ENCODE results near the gene RNASEH1.
A peak's percentile ranks its signal among the peaks of the same experiment; 100 is the strongest.
"Not testable (repeated sequence)": the region's sequence is repeated elsewhere in the genome, so short reads cannot be mapped to it uniquely, and the experiment has no call there.

The RNASEH1 gene

DNA sequence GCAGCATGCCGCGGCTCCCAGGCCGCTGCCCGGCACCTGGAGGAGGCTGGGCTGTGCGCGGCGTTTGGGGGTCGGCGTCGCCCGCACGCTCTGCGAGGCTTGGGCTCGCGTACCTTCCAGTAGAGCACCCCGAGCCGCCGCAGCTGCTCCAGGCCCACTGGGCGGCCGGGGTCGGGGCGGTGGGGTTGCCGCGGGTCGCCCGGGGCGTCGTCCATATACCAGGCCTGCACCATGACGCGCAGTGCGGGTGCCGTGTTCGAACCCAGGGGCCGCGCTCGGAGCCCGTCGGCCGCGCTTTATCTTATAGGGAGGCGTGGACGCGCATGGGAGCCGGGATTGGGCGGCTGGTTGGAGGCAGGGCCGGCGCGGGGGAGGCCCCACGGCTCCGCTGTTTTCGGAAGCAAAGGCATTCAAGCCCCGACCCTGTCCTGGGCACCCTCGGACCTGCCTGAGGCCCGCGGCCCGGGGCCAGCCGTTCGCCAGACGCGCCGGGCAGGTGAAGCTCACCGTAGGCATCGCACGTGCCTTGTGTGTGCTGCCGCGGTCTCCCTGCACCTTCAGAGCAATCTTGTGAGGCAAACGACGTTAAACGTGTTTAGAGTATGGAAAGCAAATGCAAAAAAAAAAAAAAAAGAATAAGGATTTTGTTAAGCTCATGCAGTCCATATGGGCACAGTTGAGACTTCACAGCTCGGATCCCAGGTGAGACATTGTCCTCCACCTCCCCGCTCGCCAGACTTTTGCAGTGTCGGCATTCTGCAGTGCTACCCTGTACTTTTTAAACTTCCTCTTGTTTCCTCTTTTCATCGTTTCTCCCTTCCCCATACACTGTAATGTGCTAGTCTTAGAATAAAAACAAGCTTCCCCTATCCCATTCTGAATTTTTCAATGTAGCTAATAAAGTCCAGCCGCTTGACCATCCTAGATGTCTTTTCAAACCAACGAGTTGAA is 38.6 kb downstream of the RNASEH1 start, which contains the start of gene ADI1:
TSS of gene ADI1 (minus strand) at position 277 of the 951 bp plus-strand sequence. CDS start at position 233, 44 bp downstream.
- Histone ChIP-seq H3K27me3 (ENCODE audit: control insufficient read depth in 2 of 2, insufficient read depth in 2 of 2, low read length in 2 of 2) (no peaks in the 10 kb centered on the region), H3K9ac (ENCODE audit: low read depth in 1 of 2, low read length in 2 of 2) (peak within 1 kb of the TSS; percentile 76 to 82), H3K4me3 (ENCODE audit: low read length in 2 of 2) (peak within 1 kb of the TSS; percentile 64 to 81), H3K4me1 (ENCODE audit: control insufficient read depth in 2 of 2, insufficient read depth in 2 of 2, low read length in 2 of 2) (peaks cover 3 to 5% of the 10 kb centered on the region in 2 donors), H3K27ac (ENCODE audit: low read depth in 2 of 2, low read length in 2 of 2) (peak within 1 kb of the TSS; percentile 97 to 99), H3K36me3 (ENCODE audit: control insufficient read depth in 2 of 2, insufficient read depth in 2 of 2, low read length in 2 of 2) (peaks cover 0 to 4% of the 10 kb centered on the region in 2 donors), H3K9me3 (ENCODE audit: control insufficient read depth in 2 of 2, low read length in 2 of 2) (no peaks in the 10 kb centered on the region)

DNA sequence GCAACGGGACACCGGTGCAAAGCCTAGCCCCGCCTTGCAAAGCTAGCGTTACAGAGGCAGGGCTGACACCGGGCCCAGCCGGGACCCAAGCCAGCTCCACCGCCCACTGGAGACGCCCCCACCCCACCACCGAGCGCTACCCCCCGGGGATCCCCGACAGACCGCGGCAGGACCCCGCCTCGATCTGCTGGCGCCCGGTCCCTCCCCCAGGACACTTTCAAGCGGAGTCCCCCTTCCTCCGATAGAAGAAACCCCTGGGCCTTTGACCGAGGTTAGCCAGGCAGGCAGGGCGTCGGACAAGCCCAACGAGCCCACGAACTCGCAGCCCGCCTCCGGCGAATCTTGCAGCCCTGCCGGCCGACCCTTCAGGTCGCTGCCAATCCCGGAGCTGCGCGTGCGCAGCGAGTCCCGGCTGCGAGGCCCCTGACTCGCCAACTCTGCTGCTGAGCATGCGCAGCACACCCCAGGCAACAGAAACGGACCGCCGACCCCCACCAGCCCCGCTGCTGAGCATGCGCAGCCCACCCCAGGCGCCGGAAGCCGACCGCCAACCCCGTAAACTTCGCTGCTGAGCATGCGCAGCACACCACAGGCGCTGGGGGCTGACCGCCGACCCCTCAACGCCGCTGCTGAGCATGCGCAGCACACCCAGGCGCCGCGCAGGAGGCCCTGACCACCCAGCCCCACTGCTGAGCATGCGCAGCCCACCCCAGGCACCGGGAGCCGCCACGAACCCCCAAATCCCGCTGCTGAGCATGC is 39.5 kb downstream of the RNASEH1 start:
- H3K27me3 ChIP-seq (ENCODE audit: control insufficient read depth in 2 of 2, insufficient read depth in 2 of 2, low read length in 2 of 2): no peaks in the 10 kb centered on the region
- peaks cover 3 to 5% of the 10 kb centered on the region in 2 donors for H3K4me1 ChIP-seq (ENCODE audit: control insufficient read depth in 2 of 2, insufficient read depth in 2 of 2, low read length in 2 of 2)
- H3K9me3 ChIP-seq (ENCODE audit: control insufficient read depth in 2 of 2, low read length in 2 of 2): no peaks in the 10 kb centered on the region
- H3K27ac ChIP-seq (ENCODE audit: low read depth in 2 of 2, low read length in 2 of 2): peak overlapping the region; percentile 97 to 99
- peak overlapping the region; percentile 64 to 81 for H3K4me3 ChIP-seq (ENCODE audit: low read length in 2 of 2)
- H3K36me3 ChIP-seq (ENCODE audit: control insufficient read depth in 2 of 2, insufficient read depth in 2 of 2, low read length in 2 of 2): peaks cover 0 to 4% of the 10 kb centered on the region in 2 donors
- peak overlapping the region; percentile 76 to 82 for H3K9ac ChIP-seq (ENCODE audit: low read depth in 1 of 2, low read length in 2 of 2)

DNA sequence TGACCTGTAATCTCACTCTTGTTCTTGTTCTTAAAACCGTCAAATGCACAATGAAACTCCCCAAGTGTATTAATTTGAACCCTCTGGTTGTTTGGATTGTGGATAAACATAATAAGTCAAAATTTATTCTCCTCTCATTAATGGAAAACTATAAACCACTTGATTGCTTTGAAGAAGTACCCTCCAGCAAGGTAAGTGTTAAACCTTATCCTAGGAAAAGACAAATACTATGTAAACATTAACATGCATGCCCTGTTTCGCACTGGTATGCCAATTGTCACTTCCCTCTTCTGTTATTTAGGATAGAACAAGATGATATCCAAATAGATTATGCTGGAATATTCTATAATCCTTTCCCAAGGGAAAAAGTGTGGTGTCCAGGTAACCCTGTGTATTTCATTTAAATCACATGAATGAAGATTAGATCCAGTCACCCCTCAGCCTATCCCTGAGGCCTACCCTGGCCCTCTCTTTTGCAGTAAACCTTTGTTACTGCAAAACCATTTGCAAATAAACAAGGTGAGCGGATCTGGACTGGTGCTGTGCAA is 40.1 kb downstream of the RNASEH1 start:
- H3K4me3 ChIP-seq (ENCODE audit: low read length in 2 of 2): peak overlapping the region; percentile 64 to 81
- peaks cover under 1 to 9% of the 10 kb centered on the region in 2 donors for H3K36me3 ChIP-seq (ENCODE audit: control insufficient read depth in 2 of 2, insufficient read depth in 2 of 2, low read length in 2 of 2)
- peak overlapping the region; percentile 76 to 82 for H3K9ac ChIP-seq (ENCODE audit: low read depth in 1 of 2, low read length in 2 of 2)
- H3K27me3 ChIP-seq (ENCODE audit: control insufficient read depth in 2 of 2, insufficient read depth in 2 of 2, low read length in 2 of 2): no peaks in the 10 kb centered on the region
- no peaks in the 10 kb centered on the region for H3K9me3 ChIP-seq (ENCODE audit: control insufficient read depth in 2 of 2, low read length in 2 of 2)
- H3K4me1 ChIP-seq (ENCODE audit: control insufficient read depth in 2 of 2, insufficient read depth in 2 of 2, low read length in 2 of 2): peaks cover 3 to 5% of the 10 kb centered on the region in 2 donors
- H3K27ac ChIP-seq (ENCODE audit: low read depth in 2 of 2, low read length in 2 of 2): peak overlapping the region; percentile 97 to 99

DNA sequence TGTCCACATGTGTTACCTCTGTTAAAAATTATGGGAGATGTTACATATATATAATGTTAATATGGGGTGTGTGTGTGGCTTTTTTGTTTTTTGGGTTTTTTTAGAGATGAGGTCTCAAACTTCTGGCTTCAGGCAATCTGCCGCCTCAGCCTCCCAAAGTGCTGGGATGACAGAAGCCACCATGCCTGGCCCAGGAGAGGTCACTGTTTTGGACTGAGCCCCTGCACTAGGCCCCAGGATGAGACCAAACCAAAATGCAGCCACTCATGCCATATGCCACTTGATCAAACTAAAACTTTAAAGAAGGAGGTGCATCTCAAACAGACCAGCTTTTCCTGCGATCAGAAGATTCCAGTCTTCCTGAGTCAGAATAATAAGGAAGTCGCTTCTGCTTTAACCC is 41.3 kb downstream of the RNASEH1 start:
- H3K27ac ChIP-seq (ENCODE audit: low read depth in 2 of 2, low read length in 2 of 2): no peak overlapping the region

DNA sequence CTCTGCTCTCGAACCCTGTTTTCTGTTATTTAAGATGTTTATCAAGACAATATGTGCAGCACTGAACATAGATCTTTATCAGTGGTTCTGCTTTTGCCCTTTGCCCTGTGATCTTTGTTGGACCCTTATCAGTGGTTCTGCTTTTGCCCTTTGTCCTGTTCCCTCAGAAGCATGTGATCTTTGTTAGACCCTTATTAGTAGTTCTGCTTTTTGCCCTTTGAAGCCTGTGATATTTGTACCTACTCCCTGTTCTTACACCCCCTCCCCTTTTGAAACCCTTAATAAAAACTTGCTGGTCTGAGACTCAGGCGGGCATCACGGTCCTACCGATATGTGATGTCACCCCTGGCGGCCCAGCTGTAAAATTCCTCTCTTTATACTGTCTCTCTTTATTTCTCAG is 42.7 kb downstream of the RNASEH1 start:
- H3K4me3 ChIP-seq (ENCODE audit: low read length in 2 of 2); H3K9ac ChIP-seq (ENCODE audit: low read depth in 1 of 2, low read length in 2 of 2); H3K9me3 ChIP-seq (ENCODE audit: control insufficient read depth in 2 of 2, low read length in 2 of 2); H3K27me3 ChIP-seq (ENCODE audit: control insufficient read depth in 2 of 2, insufficient read depth in 2 of 2, low read length in 2 of 2); H3K27ac ChIP-seq (ENCODE audit: low read depth in 2 of 2, low read length in 2 of 2); H3K4me1 ChIP-seq (ENCODE audit: control insufficient read depth in 2 of 2, insufficient read depth in 2 of 2, low read length in 2 of 2): not testable (repeated sequence)
- H3K36me3 ChIP-seq (ENCODE audit: control insufficient read depth in 2 of 2, insufficient read depth in 2 of 2, low read length in 2 of 2): peaks cover 22 to 34% of the 10 kb centered on the region in 2 donors

More for the DNA sequence above, 41.3 kb downstream of the RNASEH1 start:
- peaks cover 12 to 20% of the 10 kb centered on the region in 2 donors for H3K36me3 ChIP-seq (ENCODE audit: control insufficient read depth in 2 of 2, insufficient read depth in 2 of 2, low read length in 2 of 2)
- no peak overlapping the region for H3K4me3 ChIP-seq (ENCODE audit: low read length in 2 of 2)
- no peaks in the 10 kb centered on the region for H3K9me3 ChIP-seq (ENCODE audit: control insufficient read depth in 2 of 2, low read length in 2 of 2)
- H3K4me1 ChIP-seq (ENCODE audit: control insufficient read depth in 2 of 2, insufficient read depth in 2 of 2, low read length in 2 of 2): peaks cover 3 to 5% of the 10 kb centered on the region in 2 donors
- H3K9ac ChIP-seq (ENCODE audit: low read depth in 1 of 2, low read length in 2 of 2): no peak overlapping the region
- H3K27me3 ChIP-seq (ENCODE audit: control insufficient read depth in 2 of 2, insufficient read depth in 2 of 2, low read length in 2 of 2): no peaks in the 10 kb centered on the region

DNA sequence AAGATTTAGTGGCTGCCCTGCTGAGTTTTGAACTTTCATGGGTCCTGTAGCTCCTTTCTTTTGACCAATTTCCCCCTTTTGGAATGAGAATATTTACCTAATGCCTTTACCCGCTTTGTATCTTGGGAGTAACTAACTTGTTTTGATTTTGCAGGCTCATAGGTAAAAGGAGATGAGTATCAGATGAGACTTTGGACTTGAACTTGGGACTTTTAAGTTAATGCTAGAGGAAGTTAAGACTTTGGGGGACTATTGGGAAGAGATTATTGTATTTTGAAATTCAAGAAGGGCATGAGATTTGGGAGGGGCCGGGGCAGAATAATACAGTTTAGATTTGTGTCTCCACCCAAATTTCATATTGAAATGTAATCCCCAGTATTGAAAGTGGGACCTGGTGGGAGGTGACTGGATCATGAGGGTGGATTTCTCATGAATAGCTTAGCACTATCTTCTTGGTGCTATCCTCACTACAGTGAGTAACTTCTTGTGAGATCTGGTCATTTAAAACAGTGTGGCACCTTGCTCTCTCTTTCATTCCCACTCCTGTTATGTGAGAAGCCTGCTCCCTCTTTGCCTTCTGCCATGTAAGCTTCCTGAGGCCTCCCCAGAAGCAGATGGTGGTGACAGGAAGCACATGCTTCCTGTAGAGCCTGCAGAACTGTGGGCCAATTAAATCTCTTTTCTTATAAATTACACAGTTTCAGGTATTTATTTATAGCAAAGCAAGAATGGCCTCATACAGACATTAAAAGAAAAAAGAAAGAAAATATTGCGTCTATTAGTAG is 44.9 kb downstream of the RNASEH1 start:
- H3K9ac ChIP-seq (ENCODE audit: low read depth in 1 of 2, low read length in 2 of 2): no peak overlapping the region
- H3K27me3 ChIP-seq (ENCODE audit: control insufficient read depth in 2 of 2, insufficient read depth in 2 of 2, low read length in 2 of 2): no peaks in the 10 kb centered on the region
- H3K27ac ChIP-seq (ENCODE audit: low read depth in 2 of 2, low read length in 2 of 2): no peak overlapping the region
- no peaks in the 10 kb centered on the region for H3K9me3 ChIP-seq (ENCODE audit: control insufficient read depth in 2 of 2, low read length in 2 of 2)
- no peak overlapping the region for H3K4me3 ChIP-seq (ENCODE audit: low read length in 2 of 2)
- H3K4me1 ChIP-seq (ENCODE audit: control insufficient read depth in 2 of 2, insufficient read depth in 2 of 2, low read length in 2 of 2): peaks cover 3% of the 10 kb centered on the region in 2 donors
- H3K36me3 ChIP-seq (ENCODE audit: control insufficient read depth in 2 of 2, insufficient read depth in 2 of 2, low read length in 2 of 2): peaks cover 22 to 40% of the 10 kb centered on the region in 2 donors

DNA sequence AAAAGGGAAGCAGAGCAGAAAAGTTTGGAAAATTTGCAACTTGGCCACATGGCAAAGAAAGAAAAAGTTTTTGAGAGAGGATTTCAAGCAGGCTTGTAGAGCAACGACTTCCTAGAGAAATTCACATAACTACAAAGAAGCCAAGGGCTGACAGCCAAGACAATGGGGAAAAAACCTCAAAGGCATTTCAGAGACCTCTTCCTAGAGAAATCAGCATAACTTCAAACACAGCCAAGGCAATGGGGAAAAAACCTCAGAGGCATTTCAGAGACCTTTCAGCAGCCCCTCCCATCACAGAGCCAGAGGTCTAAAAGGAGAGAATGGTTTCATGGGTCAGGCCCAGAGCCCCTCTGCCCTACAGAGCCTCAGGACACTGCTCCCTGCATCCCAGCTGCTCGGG is 46.0 kb downstream of the RNASEH1 start:
- Histone ChIP-seq H3K4me1 (ENCODE audit: control insufficient read depth in 2 of 2, insufficient read depth in 2 of 2, low read length in 2 of 2) (peaks cover 0 to under 1% of the 10 kb centered on the region in 2 donors), H3K9ac (ENCODE audit: low read depth in 1 of 2, low read length in 2 of 2) (no peak overlapping the region), H3K9me3 (ENCODE audit: control insufficient read depth in 2 of 2, low read length in 2 of 2) (no peaks in the 10 kb centered on the region), H3K36me3 (ENCODE audit: control insufficient read depth in 2 of 2, insufficient read depth in 2 of 2, low read length in 2 of 2) (peaks cover 22 to 39% of the 10 kb centered on the region in 2 donors), H3K27me3 (ENCODE audit: control insufficient read depth in 2 of 2, insufficient read depth in 2 of 2, low read length in 2 of 2) (no peaks in the 10 kb centered on the region), H3K27ac (ENCODE audit: low read depth in 2 of 2, low read length in 2 of 2) (no peak overlapping the region), H3K4me3 (ENCODE audit: low read length in 2 of 2) (no peak overlapping the region)

DNA sequence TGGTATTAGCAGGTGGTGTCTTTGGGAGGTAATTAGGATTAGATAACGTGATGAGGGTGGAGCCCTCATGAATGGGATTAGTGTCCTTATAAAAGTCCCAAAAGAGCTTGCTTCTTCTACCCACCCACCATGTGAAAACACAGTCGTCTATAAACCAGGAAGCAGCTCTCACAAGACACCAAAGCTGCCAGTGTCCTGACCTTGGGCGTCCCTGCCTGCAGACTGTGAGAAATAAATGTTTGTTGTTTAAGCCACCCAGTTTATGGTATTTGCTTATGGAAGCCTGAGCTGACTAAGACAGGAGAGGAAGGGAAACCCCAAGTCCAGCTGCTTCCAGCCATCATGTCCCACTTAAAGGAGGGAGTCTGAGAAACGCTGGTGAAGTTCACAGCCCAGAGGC is 52.4 kb downstream of the RNASEH1 start:
- no peaks in the 10 kb centered on the region for H3K9me3 ChIP-seq (ENCODE audit: control insufficient read depth in 2 of 2, low read length in 2 of 2)
- H3K9ac ChIP-seq (ENCODE audit: low read depth in 1 of 2, low read length in 2 of 2): peak overlapping the region in 1 of 2 donors; percentile 44
- peak overlapping the region in 1 of 2 donors; percentile 33 for H3K4me3 ChIP-seq (ENCODE audit: low read length in 2 of 2)
- no peaks in the 10 kb centered on the region for H3K27me3 ChIP-seq (ENCODE audit: control insufficient read depth in 2 of 2, insufficient read depth in 2 of 2, low read length in 2 of 2)
- H3K36me3 ChIP-seq (ENCODE audit: control insufficient read depth in 2 of 2, insufficient read depth in 2 of 2, low read length in 2 of 2): peaks cover 18 to 34% of the 10 kb centered on the region in 2 donors
- peaks cover 5 to 19% of the 10 kb centered on the region in 2 donors for H3K4me1 ChIP-seq (ENCODE audit: control insufficient read depth in 2 of 2, insufficient read depth in 2 of 2, low read length in 2 of 2)
- H3K27ac ChIP-seq (ENCODE audit: low read depth in 2 of 2, low read length in 2 of 2): peak overlapping the region; percentile 67 to 71

DNA sequence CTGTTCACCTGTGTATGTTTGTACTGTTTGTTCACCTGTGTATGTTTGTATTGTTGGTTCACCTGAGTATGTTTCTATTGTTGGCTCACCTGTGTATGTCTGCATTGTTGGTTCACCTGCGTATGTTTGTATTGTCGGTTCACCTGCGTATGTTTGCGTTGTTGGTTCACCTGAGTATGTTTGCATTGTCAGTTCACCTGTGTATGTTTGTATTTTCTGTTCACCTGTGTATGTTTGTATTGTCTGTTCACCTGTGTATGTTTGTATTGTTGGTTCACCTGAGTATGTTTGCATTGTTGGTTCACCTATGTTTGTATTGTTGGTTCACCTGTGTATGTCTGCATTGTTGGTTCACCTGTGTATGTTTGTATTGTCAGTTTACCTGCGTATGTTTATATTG is 53.4 kb downstream of the RNASEH1 start:
- Histone ChIP-seq H3K4me3 (ENCODE audit: low read length in 2 of 2) (no peak overlapping the region), H3K4me1 (ENCODE audit: control insufficient read depth in 2 of 2, insufficient read depth in 2 of 2, low read length in 2 of 2) (peaks cover 5 to 19% of the 10 kb centered on the region in 2 donors), H3K36me3 (ENCODE audit: control insufficient read depth in 2 of 2, insufficient read depth in 2 of 2, low read length in 2 of 2) (peaks cover 23 to 37% of the 10 kb centered on the region in 2 donors), H3K27ac (ENCODE audit: low read depth in 2 of 2, low read length in 2 of 2) (no peak overlapping the region), H3K9ac (ENCODE audit: low read depth in 1 of 2, low read length in 2 of 2) (no peak overlapping the region), H3K27me3 (ENCODE audit: control insufficient read depth in 2 of 2, insufficient read depth in 2 of 2, low read length in 2 of 2) (no peaks in the 10 kb centered on the region), H3K9me3 (ENCODE audit: control insufficient read depth in 2 of 2, low read length in 2 of 2) (no peaks in the 10 kb centered on the region)
